Suprapubic skin (tissue), 3 donors: ENCODE measurements around the gene ZMYND10.

Experiments
- POLR2A ChIP-seq, 2 donors: fragments of 450-650 bp; IDR thresholded peaks; one replicate each; pipeline ENCODE4 v1.6.1; 2017; ENCODE audit warnings: antibody characterized with exemption in 2 of 2, mild to moderate bottlenecking in 2 of 2, moderate library complexity in 2 of 2
- TF ChIP-seq, protein P1 (sequence below), 2 donors: fragments of 200-600 bp in 1 of 2; fragments of 450-650 bp in 1 of 2; sonication (generic) in 1 of 2; IDR thresholded peaks; one replicate each; pipeline ENCODE4 v1.5.1; 2016 to 2019; ENCODE audit warnings: antibody characterized with exemption in 2 of 2, mild to moderate bottlenecking in 1 of 2, moderate library complexity in 1 of 2

DNA sequence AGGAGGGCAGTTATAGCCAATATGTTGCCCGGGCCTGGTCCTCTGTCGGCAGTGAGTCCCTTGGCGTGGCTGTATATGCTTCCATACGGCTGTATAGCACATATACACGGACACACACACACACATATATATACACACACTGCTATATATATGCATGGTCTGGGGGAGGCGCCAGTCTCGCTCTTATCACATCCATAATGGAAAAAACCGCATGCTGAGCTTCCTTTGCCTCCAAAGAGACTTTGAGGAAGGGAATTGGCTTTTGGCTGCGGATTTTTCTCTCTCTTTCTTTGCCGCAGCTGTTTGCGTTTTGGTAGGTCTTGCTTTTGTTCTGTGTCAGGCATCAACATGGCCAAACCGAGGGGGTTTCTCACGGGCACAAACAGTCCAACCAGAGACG is 25.1 kb upstream of the ZMYND10 start:
- TF ChIP-seq, protein P1, sequence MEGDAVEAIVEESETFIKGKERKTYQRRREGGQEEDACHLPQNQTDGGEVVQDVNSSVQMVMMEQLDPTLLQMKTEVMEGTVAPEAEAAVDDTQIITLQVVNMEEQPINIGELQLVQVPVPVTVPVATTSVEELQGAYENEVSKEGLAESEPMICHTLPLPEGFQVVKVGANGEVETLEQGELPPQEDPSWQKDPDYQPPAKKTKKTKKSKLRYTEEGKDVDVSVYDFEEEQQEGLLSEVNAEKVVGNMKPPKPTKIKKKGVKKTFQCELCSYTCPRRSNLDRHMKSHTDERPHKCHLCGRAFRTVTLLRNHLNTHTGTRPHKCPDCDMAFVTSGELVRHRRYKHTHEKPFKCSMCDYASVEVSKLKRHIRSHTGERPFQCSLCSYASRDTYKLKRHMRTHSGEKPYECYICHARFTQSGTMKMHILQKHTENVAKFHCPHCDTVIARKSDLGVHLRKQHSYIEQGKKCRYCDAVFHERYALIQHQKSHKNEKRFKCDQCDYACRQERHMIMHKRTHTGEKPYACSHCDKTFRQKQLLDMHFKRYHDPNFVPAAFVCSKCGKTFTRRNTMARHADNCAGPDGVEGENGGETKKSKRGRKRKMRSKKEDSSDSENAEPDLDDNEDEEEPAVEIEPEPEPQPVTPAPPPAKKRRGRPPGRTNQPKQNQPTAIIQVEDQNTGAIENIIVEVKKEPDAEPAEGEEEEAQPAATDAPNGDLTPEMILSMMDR (IDR thresholded peaks at IDR 0.05) = no peak
- TF ChIP-seq POLR2A (IDR thresholded peaks at IDR 0.05) = no peak
